Lung (tissue), 12 donors: ENCODE measurements around the gene C2orf49. TPM values are rescaled to one million over a fixed set of nuclear protein-coding genes. Genes with fewer than 3 reads are reported as not detected.
A peak's percentile ranks its signal among the peaks of the same experiment; 100 is the strongest.

Experiments used
- ATAC-seq: fragments of 200-7000 bp; cut with Tn5 transposase; one replicate; pipeline ENCODE4 v1.9.1; 2020; ENCODE audit warnings: moderate number of reproducible peaks; ENCODE audit not compliant: insufficient read depth, low FRiP score
- DNase-seq, 3 donors: peaks; one replicate each; pipeline ENCODE4 v3.0.0-alpha.2; 2013 to 2017
- H3K27ac ChIP-seq, 2 donors: one replicate each; pipeline ENCODE4 v1.5.1; 2013; ENCODE audit warnings: mild to moderate bottlenecking in 2 of 2, moderate library complexity in 2 of 2, control low read depth in 1 of 2, inconsistent platforms in 1 of 2, low read depth in 1 of 2, low read length in 1 of 2
- H3K27me3 ChIP-seq, 3 donors: one replicate each; pipeline ENCODE4 v1.5.1; 2013; ENCODE audit warnings: low read length in 2 of 3; ENCODE audit not compliant: control insufficient read depth in 3 of 3, insufficient read depth in 3 of 3
- H3K36me3 ChIP-seq, 4 donors: one replicate each; pipeline ENCODE4 v1.5.1; 2013; ENCODE audit warnings: low read length in 4 of 4, mild to moderate bottlenecking in 1 of 4, moderate library complexity in 1 of 4; ENCODE audit not compliant: control insufficient read depth in 4 of 4, insufficient read depth in 4 of 4
- H3K4me1 ChIP-seq, 5 donors: one replicate each; pipeline ENCODE4 v1.5.1; 2013; ENCODE audit warnings: low read length in 5 of 5, mild to moderate bottlenecking in 2 of 5, moderate library complexity in 1 of 5; ENCODE audit not compliant: control insufficient read depth in 5 of 5, insufficient read depth in 5 of 5
- H3K4me3 ChIP-seq: one replicate; pipeline ENCODE4 v1.5.1; 2013; ENCODE audit warnings: mild to moderate bottlenecking, control low read depth, moderate library complexity
- H3K9ac ChIP-seq, 2 donors: one replicate each; pipeline ENCODE4 v1.5.1; 2013; ENCODE audit warnings: low read length in 2 of 2, control low read depth in 1 of 2; ENCODE audit not compliant: insufficient read depth in 1 of 2
- H3K9me3 ChIP-seq, 4 donors: one replicate each; pipeline ENCODE4 v1.5.1; 2013; ENCODE audit warnings: low read length in 3 of 4, mild to moderate bottlenecking in 1 of 4, moderate library complexity in 1 of 4; ENCODE audit not compliant: control insufficient read depth in 4 of 4, insufficient read depth in 3 of 4
- CTCF ChIP-seq: IDR thresholded peaks from 2 replicates; pipeline ENCODE4 v1.5.1; 2012; ENCODE audit warnings: mild to moderate bottlenecking; ENCODE audit errors: control extremely low read depth, extremely low read depth
- WGBS, 2 donors: extraction: QIAGEN DNeasy Blood & Tissue Kit; methylation state at CpG; one replicate each; pipeline ENCODE4 v1.1.7; 2013; 5-methylcytosine and 5-hydroxymethylcytosine counted together
- polyA plus RNA-seq, 2 donors: library from polyadenylated mRNA; stranded (reverse); fragments of 200-250 nt; gene quantifications; one replicate each; pipeline ENCODE4 v1.2.1, GENCODE V29; 2013
- total RNA-seq, 2 donors: library from RNA; depleted of rRNA in 1 of 2; stranded (reverse); fragments of >200 nt in 1 of 2; gene quantifications; one replicate each; pipeline ENCODE4 v1.2.1, GENCODE V29; 2014 to 2021
- donor health status: control.
- donor health status: control.
- donor health status: Bipolar disorder and iron deficiency.
- donor health status: healthy.
- donor health status: DM: yes; HTN: yes; CAD: no.

Gene C2orf49
- total and polyA plus RNA-seq, 4 donors = 7.6 to 18.7 (median 10.7) TPM

- Histone ChIP-seq H3K4me1 (peaks cover 4 to 11% (median 5%) of the 10 kb centered on the region in 5 donors), H3K36me3 (peaks cover 0 to 4% (median 0%) of the 10 kb centered on the region in 4 donors), H3K4me3 (peak within 1 kb of the TSS; percentile 77), H3K27ac (peak within 1 kb of the TSS; percentile 94 to 95), H3K9me3 (peaks cover 0 to 1% (median 0%) of the 10 kb centered on the region in 4 donors), H3K9ac (peak within 1 kb of the TSS; percentile 63 to 84), H3K27me3 (no peaks in the 10 kb centered on the region)
- WGBS, 2 donors = 3% methylated on average over 52 to 101 of the region's 101 CpGs
- no peak for TF ChIP-seq CTCF
- ATAC-seq = peak; percentile 85
- DNase-seq = peak; percentile 53 to 75 (median 62)
Observed at GRCh38 chr2:105329561-105330495, 7.5 kb upstream of the C2orf49 start, which contains the start of gene TGFBRAP1. Gene TGFBRAP1 (minus strand): TSS chr2:105329735. CDS start chr2:105308301, 21,434 bp downstream.

- TF ChIP-seq CTCF = no peak
- peak overlapping the region in 1 of 2 donors; percentile 23 for H3K9ac ChIP-seq
- DNase-seq (no peak), ATAC-seq (no peak)
- H3K36me3 ChIP-seq = no peaks in the 10 kb centered on the region
- no peaks in the 10 kb centered on the region for H3K27me3 ChIP-seq
- no peak overlapping the region for H3K4me3 ChIP-seq
- 94 to 98% methylated on average over 4 of the region's 4 CpGs for WGBS, 2 donors
- peaks cover 4 to 11% (median 5%) of the 10 kb centered on the region in 5 donors for H3K4me1 ChIP-seq
- H3K27ac ChIP-seq = no peak overlapping the region
- peaks cover 0 to 1% (median 0%) of the 10 kb centered on the region in 4 donors for H3K9me3 ChIP-seq
Observed at GRCh38 chr2:105330681-105331375, 6.5 kb upstream of the C2orf49 start.

- WGBS, 2 donors = 94% methylated on average over 4 of the region's 4 CpGs
- DNase-seq (no peak), ATAC-seq (no peak)
Observed at GRCh38 chr2:105334211-105334610, 3.1 kb upstream of the C2orf49 start.

More at GRCh38 chr2:105334211-105334610, 3.1 kb upstream of the C2orf49 start:
- Histone ChIP-seq H3K4me3 (no peak overlapping the region), H3K9ac (no peak overlapping the region), H3K36me3 (no peaks in the 10 kb centered on the region), H3K9me3 (peaks cover 0 to 1% (median 0%) of the 10 kb centered on the region in 4 donors), H3K27me3 (no peaks in the 10 kb centered on the region), H3K27ac (no peak overlapping the region), H3K4me1 (peaks cover 6 to 26% (median 10%) of the 10 kb centered on the region in 5 donors)
- no peak for TF ChIP-seq CTCF
